K562 (cell line): ENCODE data around the gene THEM4. TPM values are rescaled to one million over a fixed set of nuclear protein-coding genes. Genes with fewer than 3 reads are reported as not detected.

Experiments
- ATAC-seq: fragments of 200-7000 bp; cut with Tn5 transposase; 3 replicates; pipeline ENCODE4 v1.9.1; 2020; ENCODE audit warnings: moderate library complexity
- BruUV-seq: library from RNA; stranded (reverse); fragments of 400-500 nt; replicated peaks from 2 replicates; lab custom pipeline; 2021; lab: Mats Ljungman, UMichigan
- CTCF ChIA-PET: fragments of 300-600 bp; formaldehyde crosslinking; extraction: SDS; loops from one replicate; lab custom pipeline; 2021; ENCODE audit warnings: low intra/inter-chr PET ratio; lab: Yijun Ruan, JAX
- POLR2A ChIA-PET: fragments of 300-600, 350-650 bp; sonication (Branson Sonifier 250); formaldehyde crosslinking; extraction: SDS; loops from one replicate; lab custom pipeline; 2021; ENCODE audit warnings: antibody characterized with exemption, inconsistent platforms; lab: Yijun Ruan, JAX
- DNase-seq, 4 experiments: peaks; one replicate each; pipeline versions ENCODE4 v3.0.0 to v3.0.0-alpha.2; 2011 to 2018; ENCODE audit warnings: low spot score in 3 of 4, mixed read lengths in 3 of 4; ENCODE audit errors: extremely low read depth in 1 of 4
- FAIRE-seq: peaks from 2 replicates; lab custom pipeline; 2011; peaks lifted over from hg19 to GRCh38; lab: Jason Lieb, UNC
- H2AFZ ChIP-seq: 2 replicates; pipeline ENCODE4 v1.6.0; 2011; ENCODE audit warnings: low read depth, low read length, control low read depth, inconsistent platforms
- H3K27ac ChIP-seq: fragments of 200-600 bp; 3 replicates; pipeline ENCODE4 v1.8.0; 2011; ENCODE audit warnings: low read depth, mild to moderate bottlenecking, control low read depth, inconsistent platforms, low read length, moderate library complexity, mixed read lengths; ENCODE audit errors: extremely low read depth
- H3K27me3 ChIP-seq, 2 experiments: fragments of 300-600 bp in 1 of 2; 2 replicates in 1 of 2; 3 replicates in 1 of 2; pipeline versions ENCODE4 v1.6.0 to v1.8.0; 2011; ENCODE audit warnings: inconsistent platforms in 2 of 2, low read length in 2 of 2, mild to moderate bottlenecking in 1 of 2, mixed read lengths in 1 of 2, moderate library complexity in 1 of 2; ENCODE audit not compliant: control insufficient read depth in 2 of 2, insufficient read depth in 2 of 2
- H3K36me3 ChIP-seq: fragments of 300-600 bp; 3 replicates; pipeline ENCODE4 v1.8.0; 2011; ENCODE audit warnings: mild to moderate bottlenecking, low read length, inconsistent platforms; ENCODE audit not compliant: control insufficient read depth, insufficient read depth
- H3K4me1 ChIP-seq, 2 experiments: fragments of 200-600 bp in 1 of 2; replicated peaks in 1 of 2; 2 replicates in 1 of 2; 3 replicates in 1 of 2; pipeline versions ENCODE4 v1.5.1 to v1.8.0; 2011; ENCODE audit warnings: inconsistent platforms in 2 of 2, low read length in 2 of 2, mild to moderate bottlenecking in 1 of 2, mixed read lengths in 1 of 2, moderate library complexity in 1 of 2; ENCODE audit not compliant: control insufficient read depth in 2 of 2, insufficient read depth in 2 of 2
- H3K4me2 ChIP-seq: 2 replicates; pipeline ENCODE4 v1.6.1; 2011; ENCODE audit warnings: low read length, control low read depth, inconsistent platforms, mixed read lengths; ENCODE audit not compliant: insufficient read depth
- H3K4me3 ChIP-seq: fragments of 200-600 bp; sonication (generic), shearing (Covaris generic); 2 replicates; pipeline ENCODE4 v1.5.1; 2016; ENCODE audit warnings: control low read depth, inconsistent platforms
- H3K79me2 ChIP-seq: fragments of 200-600 bp; 3 replicates; pipeline ENCODE4 v1.8.0; 2011; ENCODE audit warnings: low read length, inconsistent platforms; ENCODE audit not compliant: control insufficient read depth, insufficient read depth
- H3K9ac ChIP-seq, 2 experiments: 2 replicates each; pipeline versions ENCODE4 v1.6.0 to v1.6.1; 2011; ENCODE audit warnings: low read depth in 2 of 2, low read length in 2 of 2, control low read depth in 1 of 2, inconsistent platforms in 1 of 2, mild to moderate bottlenecking in 1 of 2, mixed read lengths in 1 of 2; ENCODE audit not compliant: insufficient read depth in 1 of 2
- H3K9me1 ChIP-seq: one replicate; pipeline ENCODE4 v1.6.0; 2011; ENCODE audit warnings: inconsistent platforms, mild to moderate bottlenecking, low read length, moderate library complexity; ENCODE audit not compliant: control insufficient read depth, insufficient read depth
- H3K9me3 ChIP-seq: replicated peaks from 2 replicates; pipeline ENCODE4 v1.5.1; 2011; ENCODE audit warnings: low read depth, low read length, inconsistent platforms; ENCODE audit not compliant: control insufficient read depth, insufficient read depth
- H4K20me1 ChIP-seq: replicated peaks from 2 replicates; pipeline ENCODE4 v1.6.1; 2011; ENCODE audit warnings: low read length, inconsistent platforms, mixed read lengths; ENCODE audit not compliant: control insufficient read depth, insufficient read depth
- BCOR ChIP-seq: fragments of 450-650 bp; IDR thresholded peaks from 2 replicates; pipeline ENCODE4 v1.6.1; 2016
- CHD7 ChIP-seq: fragments of 200-600 bp; sonication (generic); IDR thresholded peaks from one replicate; pipeline ENCODE4 v1.6.1; 2012; ENCODE audit warnings: mild to moderate bottlenecking, low read depth, low read length, inconsistent platforms
- ELF1 ChIP-seq: fragments of 200-800 bp; sonication (Bioruptor generic); IDR thresholded peaks from 2 replicates; pipeline ENCODE4 v1.6.1; 2016; ENCODE audit warnings: missing genetic modification characterization, missing compliant biosample characterization
- ESRRB ChIP-seq: fragments of 250-450 bp; sonication (Bioruptor Pico); IDR thresholded peaks from 2 replicates; pipeline ENCODE4 v1.5.0; 2020; ENCODE audit warnings: mild to moderate bottlenecking, moderate library complexity, borderline replicate concordance
- KDM1A ChIP-seq, 2 experiments: fragments of 450-650 bp; IDR thresholded peaks; 2 replicates each; pipeline ENCODE4 v1.6.1; 2016; ENCODE audit warnings: mild to moderate bottlenecking in 2 of 2
- MCM3 ChIP-seq: fragments of 450-650 bp; IDR thresholded peaks from 2 replicates; pipeline ENCODE4 v1.6.1; 2016
- RBM25 ChIP-seq: fragments of 200-400 bp; formaldehyde crosslinking; IDR thresholded peaks from 2 replicates; pipeline ENCODE4 v1.6.1; 2018; ENCODE audit warnings: low read length, low read depth, moderate library complexity; ENCODE audit not compliant: severe bottlenecking
- RCOR1 ChIP-seq, 2 experiments: IDR thresholded peaks; 2 replicates each; pipeline ENCODE4 v1.6.1; 2012; ENCODE audit warnings: low read depth in 2 of 2, low read length in 2 of 2, borderline replicate concordance in 1 of 2, improper control_type of control experiment in 1 of 2
- WGBS: fragments of 100-300 bp; shearing (Covaris generic); methylation state at CpG from one replicate; pipeline ENCODE4 v1.1.6; 2016; ENCODE audit warnings: low coverage, mixed read lengths; ENCODE audit not compliant: insufficient coverage; ENCODE audit errors: missing lambda C conversion rate; 5-methylcytosine and 5-hydroxymethylcytosine counted together
- in situ Hi-C: fragments of 300-500 bp; cut with MboI; formaldehyde crosslinking; loops from 4 replicates; pipeline ENCODE4 v1.15.0; 2018; ENCODE audit warnings: inconsistent platforms, mixed read lengths
- intact Hi-C: fragments of 100-400 bp; cut with micrococcal nuclease; formaldehyde crosslinking; loops from 2 replicates; pipeline ENCODE4 v1.14.2; 2022
- polyA plus RNA-seq, 8 experiments: library from polyadenylated mRNA; depleted of rRNA in 4 of 8; stranded (reverse) in 5 of 8; unstranded in 3 of 8; fragments of >200 nt; fragmentation: Nextera tagmentation in 2 of 8; fragmentation: Illumina TruSeq in 1 of 8; extraction: Ambion mirVana in 2 of 8; extraction: Trizol in 1 of 8; gene quantifications; 2 replicates each; pipeline versions ENCODE4 v1.2.1 to v1.2.3, GENCODE V29; 2011 to 2014; ENCODE audit warnings: inconsistent platforms in 1 of 8, missing spikeins in 1 of 8
- total RNA-seq, 7 experiments: library from RNA; depleted of rRNA in 6 of 7; stranded (reverse); fragments of >200 nt in 6 of 7; fragmentation: Illumina TruSeq in 2 of 7; extraction: Trizol in 2 of 7; gene quantifications; 2 replicates each; pipeline versions ENCODE4 v1.2.1 to v1.2.3, GENCODE V29; 2011 to 2021; ENCODE audit warnings: low replicate concordance in 1 of 7

Gene THEM4
- total and polyA plus RNA-seq, 9 of the 15 experiments (the other 6 are each of a cell fraction or from before 2014, with no cell fraction given), result 8.6 to 71.9 (median 35.3) TPM

GRCh38 chr1:151924691-151925587 is 15.6 kb upstream of the THEM4 start:
- 40% methylated on average over 1 of the region's 1 CpG for WGBS
- H3K9me1 ChIP-seq, result no peaks in the 10 kb centered on the region
- peaks cover 7 to 25% of the 10 kb centered on the region in 2 experiments for H3K4me1 ChIP-seq
- no peaks in the 10 kb centered on the region for H3K36me3 ChIP-seq
- BruUV-seq, result no TSS peak
- DNase-seq, result no peak
- ChIA-PET POLR2A (interaction anchor here (0.8 kb wide), 1 partner anchor 16 kb away, joined by 3 read pairs; no protein-coding TSS in a partner anchor), CTCF (no interaction called here)
- intact Hi-C loops (no loop called here), in situ Hi-C loops (no loop called here)
- H2AFZ ChIP-seq, result peak overlapping the region; percentile 41; the same call in 1 of the 2 replicates
- no peak overlapping the region for H3K27ac ChIP-seq
- H4K20me1 ChIP-seq, result no peaks in the 10 kb centered on the region
- H3K4me3 ChIP-seq, result no peak overlapping the region
- H3K79me2 ChIP-seq, result no peaks in the 10 kb centered on the region
- no peaks in the 10 kb centered on the region for H3K27me3 ChIP-seq
- H3K9me3 ChIP-seq, result no peaks in the 10 kb centered on the region
- H3K9ac ChIP-seq, result no peak overlapping the region
- no peak overlapping the region for H3K4me2 ChIP-seq
- no peak for ATAC-seq
- FAIRE-seq, result no peak
- TF ChIP-seq KDM1A (IDR thresholded peaks at IDR 0.05), result peak; percentile 54 to 66
- no peak for TF ChIP-seq ELF1 (tag)
- TF ChIP-seq CHD7, result no peak
- TF ChIP-seq BCOR, result peak; percentile 83
- no peak for TF ChIP-seq MCM3
- TF ChIP-seq ESRRB (CRISPR knock-in tag), result no peak
- peak; percentile 90 for TF ChIP-seq RBM25
- peak in 1 of 2 experiments; percentile 6; a peak in 1 of 4 replicates for TF ChIP-seq RCOR1 (IDR thresholded peaks at IDR 0.05; ENCODE audit: borderline replicate concordance in 1 of 2, low read depth in 2 of 2, low read length in 2 of 2)
